GM18873 (cell line): ENCODE results near the gene ORAI3.
A peak's percentile ranks its signal among the peaks of the same experiment; 100 is the strongest.

ENCODE experiments used
- ATAC-seq: cut with Tn5 transposase; IDR thresholded peaks from one replicate; pipeline ENCODE4 v1.9.1; 2021; ENCODE audit warnings: mild to moderate bottlenecking, moderate library complexity, moderate number of reproducible peaks; ENCODE audit not compliant: unreplicated experiment, low FRiP score

The ORAI3 gene

DNA sequence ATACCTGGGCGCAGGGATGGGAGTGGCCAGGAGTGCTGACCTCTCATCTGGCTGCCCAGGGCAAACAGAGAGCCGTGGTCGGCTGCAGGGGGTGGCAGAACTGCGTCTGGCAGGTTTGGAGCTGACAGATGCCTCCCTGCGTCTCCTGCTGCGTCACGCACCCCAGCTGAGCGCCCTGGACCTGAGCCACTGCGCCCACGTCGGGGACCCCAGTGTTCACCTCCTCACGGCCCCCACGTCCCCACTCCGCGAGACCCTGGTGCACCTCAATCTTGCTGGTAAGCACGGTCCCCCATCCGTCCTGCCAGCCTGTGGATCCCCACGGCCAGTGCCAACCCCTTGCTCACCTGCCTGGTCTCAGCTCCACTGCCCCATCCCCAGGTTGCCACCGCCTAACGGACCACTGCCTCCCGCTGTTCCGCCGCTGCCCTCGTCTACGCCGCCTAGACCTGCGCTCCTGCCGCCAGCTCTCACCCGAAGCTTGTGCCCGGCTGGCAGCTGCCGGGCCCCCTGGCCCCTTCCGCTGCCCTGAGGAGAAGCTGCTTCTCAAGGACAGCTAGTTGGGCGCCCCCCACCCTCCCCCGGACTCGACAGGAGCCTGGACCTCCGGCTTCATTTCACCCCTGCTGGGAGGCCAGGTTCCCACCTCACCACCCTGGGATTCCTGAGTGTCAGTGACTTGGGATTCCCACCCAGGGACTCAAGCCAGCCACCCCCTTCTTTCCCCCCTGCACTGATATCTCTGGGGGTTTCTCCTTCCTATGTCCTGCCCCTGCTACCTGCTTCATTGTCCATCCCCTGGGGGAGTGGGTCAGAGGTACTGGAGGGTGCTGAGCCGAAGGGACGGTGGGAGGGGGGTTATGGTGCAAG, 2.0 kb upstream of the ORAI3 start:
- ATAC-seq = no peak

DNA sequence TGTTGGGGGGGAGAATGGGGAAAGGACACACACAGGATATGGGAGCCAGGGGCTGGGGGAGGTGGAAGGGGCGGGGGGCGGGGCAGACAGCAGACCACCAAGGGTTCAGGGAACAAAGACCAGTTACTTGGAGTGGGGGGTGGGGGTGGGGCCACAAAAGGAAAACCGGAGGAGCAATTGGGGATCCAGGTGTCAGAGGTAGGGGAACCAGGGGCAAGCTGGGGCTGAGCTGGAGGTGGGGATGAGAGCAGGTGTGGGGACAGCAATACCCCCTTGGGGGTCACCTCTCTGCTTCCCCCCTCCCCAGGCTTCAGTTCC, 1.4 kb upstream of the ORAI3 start:
- ATAC-seq = no peak

DNA sequence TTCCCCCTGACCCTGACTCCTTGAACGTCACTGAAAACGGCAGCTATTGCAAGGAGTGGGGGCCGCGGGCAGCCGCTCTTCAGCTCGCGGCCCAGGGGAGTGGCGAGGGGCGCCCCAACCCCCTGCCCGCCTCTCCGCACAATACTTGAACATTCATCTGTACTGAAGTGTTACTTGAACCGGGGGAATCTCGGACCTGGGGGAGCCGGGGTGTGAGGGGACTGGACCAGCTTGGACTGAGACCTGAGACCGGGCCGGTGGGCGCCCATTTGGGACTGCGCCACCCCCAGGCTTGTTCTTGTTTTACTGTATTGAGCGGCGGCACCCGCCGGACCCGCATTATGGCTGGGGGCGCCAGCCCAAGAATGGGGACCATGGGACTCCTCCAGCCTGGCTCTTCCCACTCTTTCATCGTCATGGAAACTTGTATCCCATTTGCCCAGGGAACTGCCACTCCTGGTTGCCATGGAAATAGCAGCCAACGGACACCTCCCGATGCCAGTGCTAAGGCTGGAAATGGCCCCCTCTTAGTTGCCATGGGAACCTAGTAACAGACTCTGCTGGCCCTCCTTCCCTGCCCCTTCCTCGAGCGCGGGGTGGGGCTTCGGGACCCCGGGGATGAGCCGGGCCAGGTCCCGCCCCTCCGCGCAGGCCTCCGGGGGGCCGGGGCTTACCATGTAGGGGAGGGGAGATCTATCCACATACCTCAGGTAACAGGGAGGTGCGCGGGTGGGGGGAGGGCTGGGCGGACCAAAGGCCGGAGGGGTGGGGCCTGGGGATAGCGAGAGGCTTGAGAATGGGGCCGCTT, 805 bp upstream of the ORAI3 start:
- no peak for ATAC-seq

DNA sequence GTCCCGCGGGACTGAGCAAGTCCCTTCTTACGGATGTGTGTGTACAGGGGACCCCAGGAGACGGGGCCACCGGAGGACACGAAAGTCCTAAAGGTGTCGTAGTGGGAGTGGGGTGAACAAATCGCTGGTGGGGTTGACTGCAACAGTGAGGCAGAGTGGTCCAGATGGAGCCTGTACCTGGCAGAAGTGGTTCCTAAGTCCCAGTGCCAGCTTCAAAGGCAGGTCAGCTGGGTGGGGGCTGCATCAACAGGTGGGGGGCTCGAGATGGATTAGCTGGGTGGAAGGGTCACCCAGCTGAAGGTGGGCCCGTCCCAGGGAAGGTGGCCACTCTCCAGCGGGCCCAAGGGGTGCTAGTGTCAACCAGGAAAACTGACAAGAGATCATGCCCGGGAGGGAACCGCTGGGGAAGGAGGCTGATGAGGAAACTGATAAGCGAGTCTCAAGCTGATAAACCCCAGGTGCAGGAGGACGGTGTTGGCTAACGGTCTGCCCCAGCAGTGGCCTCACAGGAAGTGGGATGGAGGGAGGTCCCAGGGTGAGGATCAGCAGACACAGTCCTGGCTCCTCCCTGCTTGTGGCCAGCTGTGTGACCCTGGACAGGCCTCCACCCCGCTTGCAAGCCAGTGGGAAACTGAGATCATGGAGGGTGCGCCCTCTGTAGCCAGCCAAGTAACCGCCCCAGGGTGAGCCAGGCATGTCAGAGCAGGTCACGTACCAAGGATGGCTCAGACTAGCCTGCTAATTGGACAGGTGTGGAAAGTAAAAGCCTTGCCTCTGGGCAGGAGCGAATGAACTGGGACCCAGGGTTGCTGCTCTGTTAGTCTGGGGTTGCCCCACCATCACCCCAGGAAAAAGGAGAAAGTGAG, 1.0 kb downstream of the ORAI3 start:
- peak; percentile 35 for ATAC-seq

DNA sequence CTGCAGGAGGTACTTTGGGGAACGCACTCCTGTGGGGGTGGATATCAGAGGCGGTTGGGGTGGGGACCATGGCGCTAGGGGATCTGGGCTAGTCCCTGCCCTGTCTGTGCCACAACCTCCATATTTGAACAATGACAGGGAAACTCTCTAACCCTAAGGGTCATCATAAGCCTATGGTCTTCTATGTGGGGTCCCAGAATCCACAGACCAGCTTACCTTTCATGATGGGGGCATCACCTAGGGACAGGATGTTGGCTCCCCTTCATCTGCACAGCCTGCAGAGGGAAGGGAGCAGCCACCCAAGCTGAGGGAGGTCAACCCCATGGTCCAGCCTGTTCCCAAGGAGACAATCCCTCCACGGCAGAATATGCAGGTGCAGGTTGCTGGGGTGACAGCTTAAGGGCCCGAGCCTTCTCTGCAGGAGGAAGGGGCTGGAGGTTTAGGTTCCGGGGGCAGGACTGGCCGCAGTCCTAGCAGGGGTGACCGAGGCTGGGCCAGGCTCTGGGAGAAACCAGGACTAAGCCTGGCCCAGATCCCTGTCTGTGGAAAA, 1.7 kb downstream of the ORAI3 start:
- ATAC-seq = no peak

DNA sequence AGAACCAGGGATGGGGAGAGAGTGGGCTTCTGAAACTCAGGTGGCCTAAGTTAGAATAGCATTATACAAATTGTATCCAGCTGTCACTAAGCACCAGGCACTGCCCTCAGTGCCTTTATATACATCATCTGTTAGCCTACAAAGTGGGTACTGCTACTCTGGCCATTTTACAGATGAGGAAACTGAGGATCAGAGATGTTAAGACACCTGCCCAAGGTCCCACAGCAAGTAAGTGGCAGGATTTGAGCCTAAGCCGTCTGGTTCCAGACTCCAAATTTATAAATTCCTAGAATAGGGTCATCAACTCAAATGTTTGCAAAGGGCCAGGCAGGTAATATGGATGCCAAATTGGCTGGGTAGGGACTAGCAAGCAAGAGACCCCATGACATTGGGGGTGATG, 2.3 kb downstream of the ORAI3 start:
- ATAC-seq = no peak

DNA sequence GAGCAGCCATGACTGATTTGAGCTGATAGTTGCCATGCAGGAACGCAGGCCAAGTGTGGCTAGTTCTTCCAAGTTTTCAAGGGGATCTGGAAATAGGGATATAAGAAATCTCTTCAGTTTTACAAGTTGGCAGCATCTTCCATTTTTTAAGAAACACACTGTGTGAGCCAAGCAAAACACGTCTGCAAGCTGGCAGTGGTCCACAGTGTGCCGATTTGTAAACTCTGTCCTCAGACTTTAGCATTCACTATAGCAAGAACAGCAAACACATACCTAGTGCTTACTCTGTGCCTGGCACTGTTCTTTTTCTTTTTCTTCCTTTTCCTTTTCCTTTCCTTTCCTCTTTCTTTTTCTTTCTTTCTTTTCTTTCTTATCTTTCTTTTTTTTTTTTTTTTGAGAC, 2.9 kb downstream of the ORAI3 start:
- ATAC-seq = no peak

DNA sequence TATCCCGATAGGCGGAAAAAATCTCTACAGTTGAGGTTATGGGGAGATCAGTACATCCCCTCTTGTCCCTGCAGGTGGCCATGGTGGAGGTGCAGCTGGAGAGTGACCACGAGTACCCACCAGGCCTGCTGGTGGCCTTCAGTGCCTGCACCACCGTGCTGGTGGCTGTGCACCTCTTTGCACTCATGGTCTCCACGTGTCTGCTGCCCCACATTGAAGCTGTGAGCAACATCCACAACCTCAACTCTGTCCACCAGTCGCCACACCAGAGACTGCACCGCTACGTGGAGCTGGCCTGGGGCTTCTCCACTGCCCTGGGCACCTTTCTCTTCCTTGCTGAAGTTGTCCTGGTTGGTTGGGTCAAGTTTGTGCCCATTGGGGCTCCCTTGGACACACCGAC, 4.2 kb downstream of the ORAI3 start:
- no peak for ATAC-seq

DNA sequence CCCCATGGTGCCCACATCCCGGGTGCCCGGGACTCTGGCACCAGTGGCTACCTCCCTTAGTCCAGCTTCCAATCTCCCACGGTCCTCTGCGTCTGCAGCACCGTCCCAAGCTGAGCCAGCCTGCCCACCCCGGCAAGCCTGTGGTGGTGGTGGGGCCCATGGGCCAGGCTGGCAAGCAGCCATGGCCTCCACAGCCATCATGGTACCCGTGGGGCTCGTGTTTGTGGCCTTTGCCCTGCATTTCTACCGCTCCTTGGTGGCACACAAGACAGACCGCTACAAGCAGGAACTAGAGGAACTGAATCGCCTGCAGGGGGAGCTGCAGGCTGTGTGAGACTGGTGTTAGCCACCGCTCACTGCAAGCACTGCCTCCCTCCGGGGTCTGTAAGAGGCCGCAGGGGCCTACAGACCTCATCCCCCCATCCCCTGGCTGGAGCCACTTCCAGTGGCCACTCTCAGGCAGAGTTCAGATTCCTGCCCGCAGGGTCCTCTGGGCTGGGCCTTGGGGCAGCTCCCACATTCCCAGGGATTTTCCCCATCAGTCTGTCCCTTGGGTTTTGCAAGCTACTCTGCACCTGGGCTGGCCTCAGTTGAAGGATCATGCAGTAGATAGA, 4.8 kb downstream of the ORAI3 start:
- peak; percentile 36 for ATAC-seq

DNA sequence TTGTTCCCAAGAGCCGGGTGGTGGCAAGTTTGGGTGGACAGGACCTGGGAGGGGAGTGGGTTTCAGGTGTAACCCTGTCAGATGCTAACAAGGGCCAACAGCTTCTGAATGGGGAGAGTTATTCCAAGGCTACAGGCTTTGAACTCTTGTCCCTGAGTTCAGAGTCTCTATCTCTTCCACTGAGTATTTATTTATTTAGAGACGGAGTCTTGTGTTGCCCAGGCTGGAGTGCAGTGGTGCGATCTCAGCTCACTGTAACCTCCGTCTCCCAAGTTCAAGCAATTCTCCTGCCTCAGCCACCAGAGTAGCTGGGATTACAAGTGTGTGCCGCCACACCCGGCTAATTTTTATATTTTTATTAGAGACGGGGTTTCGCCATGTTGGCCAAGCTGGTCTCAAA, 6.1 kb downstream of the ORAI3 start:
- no peak for ATAC-seq

DNA sequence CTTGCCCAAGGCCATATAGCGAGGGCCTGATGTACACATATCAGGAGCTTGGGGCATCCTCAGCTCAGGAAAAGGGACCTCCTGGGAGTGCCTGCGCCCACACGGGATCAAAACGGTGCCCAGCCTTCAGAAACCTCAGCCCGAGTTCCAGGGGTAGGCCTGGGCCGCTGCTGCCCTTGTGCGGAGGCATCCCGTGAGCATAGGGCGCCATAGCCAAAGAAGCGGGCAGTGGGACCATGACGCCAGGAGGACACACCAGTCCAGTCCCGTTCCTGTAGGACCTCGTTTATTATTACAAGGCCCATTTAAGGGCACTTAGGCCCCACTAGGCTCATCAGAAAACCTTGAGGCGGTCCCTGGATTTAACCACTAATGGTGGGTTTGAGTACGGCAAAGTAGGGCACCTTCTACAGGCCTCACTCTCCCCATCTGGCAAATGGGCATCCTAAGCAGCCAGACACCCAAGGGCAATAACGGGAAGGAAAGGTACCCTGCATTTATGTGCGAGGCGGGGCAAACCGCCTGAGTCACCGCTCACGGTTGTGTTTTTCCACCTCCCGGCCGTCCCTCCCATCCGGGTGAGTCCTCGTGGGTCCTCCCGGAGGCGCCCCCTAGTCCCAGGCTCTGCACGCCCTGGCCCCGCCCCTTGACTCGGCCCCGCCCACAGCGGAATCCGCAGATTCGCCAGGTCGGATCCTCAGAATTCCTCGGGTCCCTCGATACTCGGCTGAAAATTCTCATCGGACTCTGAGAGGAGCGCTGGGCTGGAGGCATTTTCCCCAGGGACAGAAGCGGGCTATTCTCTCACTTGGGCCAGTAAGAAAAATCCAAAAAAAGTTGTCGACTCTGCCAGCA, 8.0 kb downstream of the ORAI3 start:
- no peak for ATAC-seq

DNA sequence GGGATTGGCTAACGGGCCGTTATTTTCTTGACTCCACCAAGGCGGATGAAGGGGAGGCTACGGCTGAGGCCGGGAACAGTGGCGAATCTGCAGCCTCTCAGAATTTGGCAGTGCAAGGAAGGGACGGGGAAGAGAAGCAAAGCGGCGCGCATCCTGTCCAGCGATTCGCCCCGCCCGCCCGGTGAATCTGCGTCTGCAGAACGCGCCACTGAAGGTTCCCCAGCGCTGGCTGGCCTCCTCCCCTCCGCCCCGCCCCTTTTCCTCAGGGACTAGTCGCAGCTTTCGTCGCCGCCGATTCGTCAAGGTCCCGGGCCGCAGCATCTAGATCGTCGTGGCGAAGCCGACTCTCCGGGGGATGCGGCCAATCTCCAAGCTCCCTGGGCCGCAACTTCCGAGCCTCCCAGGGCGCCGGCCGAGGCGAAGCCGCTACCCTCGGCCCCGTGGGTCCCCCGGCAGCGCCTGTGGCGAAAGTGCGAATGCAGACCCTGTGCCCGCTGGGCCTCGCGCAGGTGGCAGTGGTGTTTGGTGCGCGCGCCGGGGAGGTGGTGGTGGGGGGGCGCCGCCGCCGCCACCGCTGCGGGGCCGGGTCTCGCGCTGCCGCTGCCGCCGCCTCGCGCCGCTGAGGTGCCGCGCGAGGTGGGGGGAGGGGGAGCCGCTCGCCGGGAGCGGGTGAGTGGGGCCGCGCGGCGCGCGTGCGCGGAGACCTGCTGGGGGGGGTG, 8.7 kb downstream of the ORAI3 start, which contains the start of gene SETD1A:
TSS of gene SETD1A (plus strand) at position 299 of the 719 bp plus-strand sequence. CDS start 978 bp downstream, outside the sequence.
- peak; percentile 36 for ATAC-seq

DNA sequence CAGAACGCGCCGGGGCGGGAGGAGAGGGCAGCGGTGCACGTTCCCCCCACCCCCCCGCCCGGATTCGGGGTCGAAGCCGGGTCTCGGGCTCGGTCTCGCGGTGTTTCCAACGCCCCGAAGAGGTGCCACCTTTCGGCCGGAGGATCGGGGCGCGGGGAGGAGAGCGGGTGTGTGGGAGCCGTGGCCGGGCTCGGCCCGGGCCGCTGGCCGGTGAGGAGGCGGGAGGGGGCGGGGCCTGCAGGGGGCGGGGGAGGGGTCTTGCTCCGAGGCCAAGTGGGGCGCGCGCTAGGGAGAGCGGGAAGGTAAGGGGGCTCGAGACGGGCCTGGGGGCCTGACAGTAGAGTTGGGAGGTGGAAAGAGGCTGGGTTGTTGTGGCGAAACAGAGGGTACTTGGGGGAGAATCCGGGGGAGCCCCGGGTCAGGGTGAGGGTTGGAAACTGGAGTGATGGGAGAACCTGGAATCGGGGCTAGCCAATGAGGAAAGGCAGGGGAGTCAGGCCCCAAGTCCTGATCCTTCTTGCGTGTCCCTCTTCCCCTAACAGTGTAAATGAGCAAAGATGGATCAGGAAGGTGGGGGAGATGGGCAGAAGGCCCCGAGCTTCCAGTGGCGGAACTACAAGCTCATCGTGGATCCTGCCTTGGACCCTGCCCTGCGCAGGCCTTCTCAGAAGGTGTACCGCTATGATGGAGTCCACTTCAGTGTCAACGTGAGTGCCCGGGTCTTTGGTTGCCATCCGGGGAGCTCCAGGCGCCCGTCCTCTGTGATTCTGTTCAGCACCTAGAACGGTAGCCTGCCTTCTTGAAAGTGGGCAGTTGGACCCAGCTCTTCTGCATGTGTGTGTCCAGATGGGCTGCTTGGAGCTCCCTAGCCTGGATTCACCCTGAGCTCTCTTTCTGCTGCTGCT, 9.6 kb downstream of the ORAI3 start:
- no peak for ATAC-seq

DNA sequence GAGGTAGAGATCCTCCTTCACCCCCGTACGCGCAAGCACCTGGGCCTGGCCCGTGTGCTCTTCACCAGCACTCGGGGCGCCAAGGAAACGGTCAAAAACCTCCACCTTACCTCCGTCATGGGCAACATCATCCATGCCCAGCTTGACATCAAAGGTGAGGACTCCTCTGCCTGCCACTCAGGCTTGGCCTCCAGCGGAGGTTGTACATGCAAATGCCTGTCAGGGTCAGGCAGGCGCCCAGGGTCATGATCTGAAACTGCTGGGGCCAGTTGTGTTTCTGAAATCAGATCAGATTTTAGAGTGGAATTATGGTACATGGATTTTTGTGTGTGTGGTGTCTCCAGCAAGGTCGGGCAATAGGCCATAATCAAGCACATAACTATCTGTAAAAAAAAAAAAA, 12.5 kb downstream of the ORAI3 start:
- no peak for ATAC-seq

DNA sequence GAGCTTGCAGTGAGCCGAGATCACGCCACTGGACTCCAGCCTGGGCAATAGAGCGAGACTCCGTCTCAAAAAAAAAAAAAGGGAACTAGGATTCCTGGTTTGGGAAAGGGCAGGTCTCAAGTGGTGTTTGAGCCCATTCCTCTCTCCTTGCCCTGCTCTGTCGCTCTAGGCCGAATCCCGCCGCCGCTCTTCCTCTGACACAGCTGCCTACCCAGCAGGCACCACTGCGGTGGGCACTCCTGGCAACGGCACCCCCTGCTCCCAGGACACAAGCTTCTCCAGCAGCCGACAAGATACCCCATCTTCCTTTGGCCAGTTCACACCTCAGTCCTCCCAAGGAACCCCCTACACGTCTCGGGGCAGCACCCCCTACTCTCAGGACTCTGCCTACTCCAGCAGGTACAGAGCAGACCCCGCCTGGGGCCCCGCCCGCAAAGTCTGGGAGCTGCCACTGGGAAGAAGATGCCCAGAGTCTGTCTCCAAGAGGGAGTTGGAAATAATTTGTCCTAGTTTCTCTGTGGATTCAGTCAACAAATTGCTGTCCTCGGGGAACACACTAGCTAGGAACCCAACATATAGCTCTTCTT, 15.2 kb downstream of the ORAI3 start:
- ATAC-seq = no peak

DNA sequence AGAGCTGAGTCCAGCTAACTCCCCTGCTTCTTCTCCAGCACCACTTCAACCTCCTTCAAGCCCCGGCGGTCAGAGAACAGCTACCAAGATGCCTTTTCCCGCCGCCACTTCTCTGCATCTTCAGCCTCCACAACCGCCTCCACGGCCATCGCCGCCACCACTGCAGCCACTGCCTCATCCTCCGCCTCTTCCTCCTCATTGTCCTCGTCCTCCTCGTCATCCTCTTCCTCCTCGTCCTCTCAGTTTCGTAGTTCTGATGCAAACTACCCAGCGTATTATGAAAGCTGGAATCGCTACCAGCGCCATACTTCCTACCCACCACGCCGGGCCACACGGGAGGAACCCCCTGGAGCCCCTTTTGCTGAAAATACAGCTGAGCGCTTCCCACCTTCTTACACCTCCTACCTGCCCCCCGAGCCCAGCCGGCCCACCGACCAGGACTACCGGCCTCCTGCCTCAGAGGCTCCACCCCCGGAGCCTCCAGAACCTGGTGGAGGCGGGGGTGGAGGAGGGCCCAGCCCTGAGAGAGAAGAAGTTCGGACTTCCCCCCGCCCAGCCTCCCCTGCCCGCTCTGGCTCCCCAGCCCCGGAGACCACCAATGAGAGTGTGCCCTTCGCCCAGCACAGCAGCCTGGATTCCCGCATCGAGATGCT, 15.8 kb downstream of the ORAI3 start:
- ATAC-seq = no peak

DNA sequence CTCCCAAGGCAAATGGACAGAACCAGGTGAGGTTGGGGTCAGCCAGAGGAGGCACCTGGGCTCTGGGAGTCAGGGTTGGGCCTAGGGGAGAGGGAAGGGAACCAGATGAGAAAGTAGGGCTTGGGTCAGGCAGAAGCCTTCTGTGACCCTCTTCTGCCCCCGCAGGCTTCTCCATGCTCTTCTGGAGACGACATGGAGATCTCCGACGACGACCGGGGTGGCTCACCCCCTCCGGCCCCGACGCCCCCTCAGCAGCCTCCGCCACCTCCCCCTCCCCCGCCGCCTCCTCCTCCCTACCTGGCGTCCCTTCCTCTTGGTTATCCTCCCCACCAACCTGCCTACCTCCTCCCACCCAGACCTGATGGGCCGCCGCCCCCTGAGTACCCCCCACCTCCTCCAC, 16.6 kb downstream of the ORAI3 start:
- no peak for ATAC-seq
